SK-N-SH treated with all-trans-retinoic acid at 6 μM for 48 hours (cell line): ENCODE data around the gene SAT1.

ENCODE experiments used
- ARNTL ChIP-seq: fragments of 450-650 bp; formaldehyde crosslinking; IDR thresholded peaks from 2 replicates; pipeline ENCODE4 v1.5.0; 2020; ENCODE audit warnings: low read depth, mild to moderate bottlenecking, moderate library complexity, borderline replicate concordance
- ESRRG ChIP-seq: fragments of 250-450 bp; sonication (Bioruptor Pico); IDR thresholded peaks from 2 replicates; pipeline ENCODE4 v1.6.1; 2021; ENCODE audit warnings: mild to moderate bottlenecking
- OSR1 ChIP-seq: fragments of 250-450 bp; sonication (Bioruptor Pico); IDR thresholded peaks from 2 replicates; pipeline ENCODE4 v1.8.0; 2022; ENCODE audit warnings: moderate library complexity, mild to moderate bottlenecking, inconsistent platforms
- ZFP3 ChIP-seq: fragments of 250-450 bp; sonication (Bioruptor Pico); IDR thresholded peaks from 2 replicates; pipeline ENCODE4 v1.5.0; 2020; ENCODE audit warnings: mild to moderate bottlenecking, moderate library complexity
- TF ChIP-seq, protein P1 (sequence below): fragments of 250-450 bp; sonication (Bioruptor Pico); IDR thresholded peaks from 2 replicates; pipeline ENCODE4 v1.8.0; 2020; ENCODE audit warnings: mild to moderate bottlenecking, moderate library complexity, borderline replicate concordance
- TF ChIP-seq, protein P2 (sequence below): fragments of 250-450 bp; sonication (Bioruptor Pico); IDR thresholded peaks from 2 replicates; pipeline ENCODE4 v1.5.1; 2020; ENCODE audit warnings: low read depth, mild to moderate bottlenecking, moderate library complexity

DNA sequence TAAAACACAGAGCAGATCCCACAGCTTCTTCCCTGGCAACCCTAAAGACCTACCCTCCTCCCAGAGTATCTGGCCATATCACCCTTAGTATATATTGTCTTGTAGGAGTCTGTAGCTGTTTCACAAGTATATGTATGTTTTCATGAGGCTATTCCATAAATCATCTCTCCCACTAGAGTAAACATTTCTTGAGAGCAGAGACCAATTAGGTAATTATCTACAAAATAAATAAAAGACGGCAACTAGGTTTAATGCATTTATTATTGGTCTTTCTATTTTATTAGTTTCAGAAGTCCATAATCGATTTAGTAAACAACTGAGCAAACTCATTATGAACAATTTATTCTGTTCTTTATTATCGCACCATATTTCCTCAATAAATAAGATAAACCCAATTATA is 46.9 kb upstream of the SAT1 start:
- no peak for TF ChIP-seq OSR1 (CRISPR knock-in tag)
- no peak for TF ChIP-seq ESRRG
- TF ChIP-seq ZFP3 (CRISPR knock-in tag), result no peak
- TF ChIP-seq, protein P1, sequence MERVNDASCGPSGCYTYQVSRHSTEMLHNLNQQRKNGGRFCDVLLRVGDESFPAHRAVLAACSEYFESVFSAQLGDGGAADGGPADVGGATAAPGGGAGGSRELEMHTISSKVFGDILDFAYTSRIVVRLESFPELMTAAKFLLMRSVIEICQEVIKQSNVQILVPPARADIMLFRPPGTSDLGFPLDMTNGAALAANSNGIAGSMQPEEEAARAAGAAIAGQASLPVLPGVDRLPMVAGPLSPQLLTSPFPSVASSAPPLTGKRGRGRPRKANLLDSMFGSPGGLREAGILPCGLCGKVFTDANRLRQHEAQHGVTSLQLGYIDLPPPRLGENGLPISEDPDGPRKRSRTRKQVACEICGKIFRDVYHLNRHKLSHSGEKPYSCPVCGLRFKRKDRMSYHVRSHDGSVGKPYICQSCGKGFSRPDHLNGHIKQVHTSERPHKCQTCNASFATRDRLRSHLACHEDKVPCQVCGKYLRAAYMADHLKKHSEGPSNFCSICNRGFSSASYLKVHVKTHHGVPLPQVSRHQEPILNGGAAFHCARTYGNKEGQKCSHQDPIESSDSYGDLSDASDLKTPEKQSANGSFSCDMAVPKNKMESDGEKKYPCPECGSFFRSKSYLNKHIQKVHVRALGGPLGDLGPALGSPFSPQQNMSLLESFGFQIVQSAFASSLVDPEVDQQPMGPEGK, result no peak
- TF ChIP-seq, protein P2, sequence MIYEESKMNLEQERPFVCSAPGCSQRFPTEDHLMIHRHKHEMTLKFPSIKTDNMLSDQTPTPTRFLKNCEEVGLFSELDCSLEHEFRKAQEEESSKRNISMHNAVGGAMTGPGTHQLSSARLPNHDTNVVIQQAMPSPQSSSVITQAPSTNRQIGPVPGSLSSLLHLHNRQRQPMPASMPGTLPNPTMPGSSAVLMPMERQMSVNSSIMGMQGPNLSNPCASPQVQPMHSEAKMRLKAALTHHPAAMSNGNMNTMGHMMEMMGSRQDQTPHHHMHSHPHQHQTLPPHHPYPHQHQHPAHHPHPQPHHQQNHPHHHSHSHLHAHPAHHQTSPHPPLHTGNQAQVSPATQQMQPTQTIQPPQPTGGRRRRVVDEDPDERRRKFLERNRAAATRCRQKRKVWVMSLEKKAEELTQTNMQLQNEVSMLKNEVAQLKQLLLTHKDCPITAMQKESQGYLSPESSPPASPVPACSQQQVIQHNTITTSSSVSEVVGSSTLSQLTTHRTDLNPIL, result no peak
- TF ChIP-seq ARNTL (CRISPR knock-in tag), result no peak
